Kidney epithelial cell (primary cell): Measurements from ENCODE around the gene MYBPC1. TPM values are rescaled to one million over a fixed set of nuclear protein-coding genes. Genes with fewer than 3 reads are reported as not detected.
A peak's percentile ranks its signal among the peaks of the same experiment; 100 is the strongest.

Experiments
- DNase-seq: peaks from one replicate; pipeline ENCODE4 v3.0.0-alpha.2; 2010; ENCODE audit warnings: low read depth
- H3K27me3 ChIP-seq: 2 replicates; pipeline ENCODE4 v1.6.0; 2011; ENCODE audit warnings: low read length; ENCODE audit not compliant: control insufficient read depth, insufficient read depth
- H3K36me3 ChIP-seq: 2 replicates; pipeline ENCODE4 v1.5.1; 2011; ENCODE audit warnings: low read length; ENCODE audit not compliant: control insufficient read depth, insufficient read depth
- H3K4me3 ChIP-seq: 2 replicates; pipeline ENCODE4 v1.5.1; 2011; ENCODE audit warnings: low read depth, mild to moderate bottlenecking, control low read depth, low read length
- total RNA-seq: library from RNA; depleted of rRNA; stranded (reverse); fragments of >200 nt; gene quantifications from 2 replicates; pipeline ENCODE4 v1.2.3, GENCODE V29; 2015
- TF ChIP-seq, protein P1 (sequence below): IDR thresholded peaks from 2 replicates; pipeline ENCODE4 v1.5.1; 2011; ENCODE audit warnings: mild to moderate bottlenecking, moderate library complexity, low read length, control low read depth, inconsistent platforms; ENCODE audit not compliant: insufficient read depth, poor library complexity, severe bottlenecking

The MYBPC1 gene
- total RNA-seq, 1 donor from 2014 or later = not detected

DNA sequence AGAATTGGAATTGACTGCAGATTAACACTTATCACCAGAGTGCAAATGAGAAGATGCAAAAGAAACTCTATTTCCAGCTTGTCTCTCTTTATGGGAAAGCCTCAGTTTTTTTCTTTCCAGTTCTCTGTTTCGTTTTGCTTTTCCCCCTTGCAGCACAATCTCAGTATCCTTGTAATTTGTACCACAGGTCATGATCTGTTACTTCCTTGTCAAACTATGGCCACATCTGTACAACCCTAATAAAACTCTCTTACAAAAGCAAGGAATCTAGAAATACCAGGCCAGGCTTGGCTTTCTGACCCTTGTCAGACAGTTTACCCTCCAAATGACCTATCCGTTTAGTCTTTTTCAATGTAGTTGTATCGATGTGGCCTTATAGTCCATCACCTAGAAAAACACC is 33.9 kb downstream of the MYBPC1 start:
- Histone ChIP-seq H3K4me3 (no peak overlapping the region), H3K27me3 (no peaks in the 10 kb centered on the region), H3K36me3 (no peaks in the 10 kb centered on the region)
- TF ChIP-seq, protein P1, sequence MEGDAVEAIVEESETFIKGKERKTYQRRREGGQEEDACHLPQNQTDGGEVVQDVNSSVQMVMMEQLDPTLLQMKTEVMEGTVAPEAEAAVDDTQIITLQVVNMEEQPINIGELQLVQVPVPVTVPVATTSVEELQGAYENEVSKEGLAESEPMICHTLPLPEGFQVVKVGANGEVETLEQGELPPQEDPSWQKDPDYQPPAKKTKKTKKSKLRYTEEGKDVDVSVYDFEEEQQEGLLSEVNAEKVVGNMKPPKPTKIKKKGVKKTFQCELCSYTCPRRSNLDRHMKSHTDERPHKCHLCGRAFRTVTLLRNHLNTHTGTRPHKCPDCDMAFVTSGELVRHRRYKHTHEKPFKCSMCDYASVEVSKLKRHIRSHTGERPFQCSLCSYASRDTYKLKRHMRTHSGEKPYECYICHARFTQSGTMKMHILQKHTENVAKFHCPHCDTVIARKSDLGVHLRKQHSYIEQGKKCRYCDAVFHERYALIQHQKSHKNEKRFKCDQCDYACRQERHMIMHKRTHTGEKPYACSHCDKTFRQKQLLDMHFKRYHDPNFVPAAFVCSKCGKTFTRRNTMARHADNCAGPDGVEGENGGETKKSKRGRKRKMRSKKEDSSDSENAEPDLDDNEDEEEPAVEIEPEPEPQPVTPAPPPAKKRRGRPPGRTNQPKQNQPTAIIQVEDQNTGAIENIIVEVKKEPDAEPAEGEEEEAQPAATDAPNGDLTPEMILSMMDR = no peak
- no peak for DNase-seq

GRCh38 chr12:101634724-101635123 is 40.0 kb downstream of the MYBPC1 start:
- DNase-seq = no peak
- Histone ChIP-seq H3K36me3 (no peaks in the 10 kb centered on the region), H3K27me3 (no peaks in the 10 kb centered on the region), H3K4me3 (no peak overlapping the region)
- TF ChIP-seq, protein P1 = no peak

DNA sequence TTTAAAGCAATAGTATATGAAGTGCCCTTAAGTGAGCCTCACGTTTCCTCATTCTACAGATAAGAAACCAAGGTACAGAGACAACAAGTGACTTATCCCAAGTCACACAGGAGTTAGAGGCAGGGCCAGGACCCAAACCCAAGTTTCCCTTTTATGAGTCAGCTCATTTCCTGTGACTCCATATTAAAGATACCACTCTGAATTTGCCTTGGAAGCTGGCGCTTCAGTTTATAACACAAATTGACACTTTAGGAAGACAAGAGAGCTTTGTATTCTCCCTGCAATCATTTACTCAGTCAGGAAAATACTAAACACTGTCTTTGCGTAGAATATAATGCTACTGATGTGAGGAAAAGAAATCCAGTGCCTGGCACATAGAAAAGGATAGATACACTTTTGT is 43.2 kb downstream of the MYBPC1 start:
- Histone ChIP-seq H3K36me3 (no peaks in the 10 kb centered on the region), H3K4me3 (no peak overlapping the region), H3K27me3 (peaks cover 3% of the 10 kb centered on the region)
- TF ChIP-seq, protein P1 = no peak
- DNase-seq = no peak

GRCh38 chr12:101642115-101643067 is 47.6 kb downstream of the MYBPC1 start:
- DNase-seq = no peak

DNA sequence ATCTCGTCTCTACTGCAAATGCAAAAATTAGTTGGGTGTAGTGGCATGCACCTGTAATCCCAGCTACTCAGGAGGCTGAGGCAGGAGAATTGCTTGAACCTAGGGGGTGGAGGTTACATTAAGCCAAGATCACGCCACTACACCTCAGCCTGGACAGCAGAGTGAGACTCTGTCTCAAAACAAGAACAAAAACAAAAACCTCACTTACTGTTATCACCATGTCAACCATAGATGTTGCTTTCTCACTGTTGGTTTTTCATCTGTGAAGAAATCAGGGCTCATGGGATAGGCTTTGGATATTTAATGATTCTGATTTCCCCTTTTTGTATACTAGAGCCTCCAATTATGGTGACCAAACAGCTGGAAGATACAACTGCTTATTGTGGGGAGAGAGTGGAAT is 52.9 kb downstream of the MYBPC1 start:
- DNase-seq = no peak
- Histone ChIP-seq H3K27me3 (no peaks in the 10 kb centered on the region), H3K4me3 (no peak overlapping the region), H3K36me3 (no peaks in the 10 kb centered on the region)
- TF ChIP-seq, protein P1 = no peak

More at GRCh38 chr12:101642115-101643067, 47.6 kb downstream of the MYBPC1 start:
- Histone ChIP-seq H3K4me3 (peak overlapping the region; percentile 7), H3K27me3 (peaks cover 3% of the 10 kb centered on the region), H3K36me3 (no peaks in the 10 kb centered on the region)
- TF ChIP-seq, protein P1 = no peak
